Neural crest cell (in vitro differentiated cells): ENCODE data around the gene ZKSCAN1. TPM values are rescaled to one million over a fixed set of nuclear protein-coding genes. Genes with fewer than 3 reads are reported as not detected.
"Not testable (repeated sequence)": the region's sequence is repeated elsewhere in the genome, so short reads cannot be mapped to it uniquely, and the experiment has no call there.

Experiments
- DNase-seq: peaks from one replicate; pipeline ENCODE4 v3.0.0; 2021; ENCODE audit warnings: low read depth, mixed read lengths, low spot score
- H3K27ac Mint-ChIP-seq: one replicate; pipeline ENCODE4 v1.8.0; 2021; ENCODE audit warnings: mild to moderate bottlenecking, mixed read lengths; ENCODE audit not compliant: unreplicated experiment
- H3K27me3 Mint-ChIP-seq: 2 replicates; pipeline ENCODE4 v1.8.0; 2021; ENCODE audit warnings: low read depth, mild to moderate bottlenecking, mixed read lengths
- H3K36me3 Mint-ChIP-seq: 2 replicates; pipeline ENCODE4 v1.8.0; 2021; ENCODE audit warnings: low read depth, mild to moderate bottlenecking, mixed read lengths
- H3K4me1 Mint-ChIP-seq: 2 replicates; pipeline ENCODE4 v1.8.0; 2021; ENCODE audit warnings: mixed read lengths
- H3K4me3 Mint-ChIP-seq: one replicate; pipeline ENCODE4 v1.8.0; 2021; ENCODE audit warnings: mild to moderate bottlenecking, mixed read lengths
- H3K9me3 Mint-ChIP-seq: 2 replicates; pipeline ENCODE4 v1.8.0; 2021; ENCODE audit warnings: mixed read lengths
- CTCF ChIP-seq: fragments of 200-600 bp; sonication (generic); conservative IDR thresholded peaks from 2 replicates; pipeline ENCODE4 v1.5.0; 2021; ENCODE audit warnings: antibody characterized with exemption, mild to moderate bottlenecking
- total RNA-seq: library from RNA; stranded (reverse); gene quantifications from 2 replicates; pipeline ENCODE4 v1.2.1, GENCODE V29; 2021

The ZKSCAN1 gene
- total RNA-seq, 1 donor from 2014 or later, result 122 TPM

GRCh38 chr7:99987846-99988245, 27.6 kb upstream of the ZKSCAN1 start:
- H3K36me3 Mint-ChIP-seq, result no peaks in the 10 kb centered on the region
- H3K27me3 Mint-ChIP-seq, result peaks cover 39% of the 10 kb centered on the region
- no peak overlapping the region for H3K4me3 Mint-ChIP-seq
- no peaks in the 10 kb centered on the region for H3K9me3 Mint-ChIP-seq
- no peak for DNase-seq
- H3K4me1 Mint-ChIP-seq, result peaks cover 9% of the 10 kb centered on the region
- no peak for TF ChIP-seq CTCF
- H3K27ac Mint-ChIP-seq, result no peak overlapping the region

- Mint-ChIP-seq H3K9me3 (no peaks in the 10 kb centered on the region), H3K27me3 (peaks cover 23% of the 10 kb centered on the region), H3K27ac (no peak overlapping the region), H3K36me3 (no peaks in the 10 kb centered on the region), H3K4me1 (peaks cover 9% of the 10 kb centered on the region), H3K4me3 (peak overlapping the region; percentile 58)
- TF ChIP-seq CTCF, result no peak
- DNase-seq, result peak; percentile 12
These were observed 24.9 kb upstream of the ZKSCAN1 start for GRCh38 chr7:99990460-99990852.

- not testable (repeated sequence) for H3K27ac Mint-ChIP-seq, H3K9me3 Mint-ChIP-seq, H3K4me1 Mint-ChIP-seq, H3K4me3 Mint-ChIP-seq, H3K36me3 Mint-ChIP-seq, DNase-seq
- peaks cover 17% of the 10 kb centered on the region for H3K27me3 Mint-ChIP-seq
These were observed 23.9 kb upstream of the ZKSCAN1 start for GRCh38 chr7:99991543-99991942.

GRCh38 chr7:99992330-99993038, 22.9 kb upstream of the ZKSCAN1 start:
- H3K27ac Mint-ChIP-seq, result no peak overlapping the region
- no peak for TF ChIP-seq CTCF
- peaks cover 11% of the 10 kb centered on the region for H3K27me3 Mint-ChIP-seq
- no peaks in the 10 kb centered on the region for H3K36me3 Mint-ChIP-seq
- no peak for DNase-seq
- no peak overlapping the region for H3K4me3 Mint-ChIP-seq
- peaks cover 9% of the 10 kb centered on the region for H3K4me1 Mint-ChIP-seq
- H3K9me3 Mint-ChIP-seq, result no peaks in the 10 kb centered on the region

- H3K27ac Mint-ChIP-seq, result no peak overlapping the region
- no peaks in the 10 kb centered on the region for H3K36me3 Mint-ChIP-seq
- no peak for DNase-seq
- TF ChIP-seq CTCF, result no peak
- peaks cover 4% of the 10 kb centered on the region for H3K27me3 Mint-ChIP-seq
- no peak overlapping the region for H3K4me3 Mint-ChIP-seq
- H3K9me3 Mint-ChIP-seq, result no peaks in the 10 kb centered on the region
- H3K4me1 Mint-ChIP-seq, result peaks cover 9% of the 10 kb centered on the region
These were observed 20.6 kb upstream of the ZKSCAN1 start for GRCh38 chr7:99994819-99995218.

GRCh38 chr7:99996755-99997544, 18.4 kb upstream of the ZKSCAN1 start:
- DNase-seq, result no peak
- no peak overlapping the region for H3K4me3 Mint-ChIP-seq
- peaks cover 5% of the 10 kb centered on the region for H3K27me3 Mint-ChIP-seq
- no peak for TF ChIP-seq CTCF
- no peaks in the 10 kb centered on the region for H3K9me3 Mint-ChIP-seq
- H3K4me1 Mint-ChIP-seq, result no peaks in the 10 kb centered on the region
- H3K27ac Mint-ChIP-seq, result no peak overlapping the region
- no peaks in the 10 kb centered on the region for H3K36me3 Mint-ChIP-seq
